GM19463 (cell line): Measurements from ENCODE around the gene FRS2.

Experiments used
- ATAC-seq: cut with Tn5 transposase; IDR thresholded peaks from one replicate; pipeline ENCODE4 v1.9.1; 2021; ENCODE audit warnings: mild to moderate bottlenecking, moderate library complexity; ENCODE audit not compliant: unreplicated experiment

Gene FRS2

GRCh38 chr12:69459477-69459876, 10.7 kb upstream of the FRS2 start:
- no peak for ATAC-seq

GRCh38 chr12:69464428-69464827, 5.8 kb upstream of the FRS2 start:
- ATAC-seq = no peak

DNA sequence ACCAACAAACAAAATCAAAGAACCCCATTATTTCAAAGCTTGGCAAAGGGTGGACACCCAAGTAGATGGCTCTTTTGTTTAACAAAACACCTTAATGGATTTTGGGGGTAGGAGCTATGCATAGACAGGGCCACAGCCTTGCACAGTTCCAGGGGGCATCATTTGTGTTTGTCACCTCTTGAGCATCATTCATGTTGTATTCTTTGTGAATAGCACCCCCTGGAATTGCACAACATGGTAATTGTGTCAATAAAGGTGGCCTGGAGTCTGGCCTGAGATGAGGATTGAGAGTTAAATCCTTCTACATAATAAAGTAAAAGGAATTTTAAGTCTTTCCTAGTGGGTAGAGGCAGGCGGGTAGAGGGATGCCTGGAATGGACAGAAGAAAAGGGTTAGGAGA, 3.3 kb upstream of the FRS2 start:
- ATAC-seq = no peak

- ATAC-seq = no peak
Measured at GRCh38 chr12:69467366-69467765, 2.8 kb upstream of the FRS2 start.

DNA sequence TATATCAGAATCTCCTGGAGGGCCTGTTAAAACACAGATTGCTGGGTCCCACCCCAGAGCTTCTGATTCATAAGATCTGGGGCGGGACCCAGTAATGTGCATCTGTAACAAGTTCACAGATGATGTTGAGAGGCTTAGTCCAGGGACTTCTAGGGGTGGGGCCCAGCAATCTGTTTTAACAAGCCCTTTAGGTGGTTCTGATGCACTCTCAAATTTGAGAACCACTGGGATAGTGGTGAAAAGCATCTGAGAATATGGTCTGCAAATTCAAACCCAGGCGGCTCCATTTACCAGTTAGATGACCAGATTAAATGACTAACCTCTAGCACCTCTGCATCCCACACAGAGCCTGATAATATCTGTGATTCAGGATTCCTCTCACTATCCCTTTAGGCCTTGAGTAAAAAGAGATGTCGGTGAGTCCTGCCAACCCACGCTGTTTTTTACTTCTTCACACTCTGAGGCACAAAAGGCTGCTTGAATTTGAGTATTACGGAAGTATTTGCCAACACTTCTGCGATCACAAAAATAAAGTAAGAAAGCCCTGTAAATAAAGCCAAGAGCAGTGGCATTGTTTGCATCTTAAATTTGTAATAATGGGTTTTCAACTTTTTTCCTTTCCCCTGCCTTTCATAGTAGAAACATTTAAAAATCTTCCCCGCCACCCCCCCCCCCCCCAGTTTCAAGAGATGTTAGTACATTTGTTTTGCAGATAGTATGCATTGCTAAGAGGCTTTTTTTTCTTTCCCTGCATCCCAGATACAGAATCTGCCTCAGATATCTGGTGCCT, 1.8 kb upstream of the FRS2 start:
- no peak for ATAC-seq

DNA sequence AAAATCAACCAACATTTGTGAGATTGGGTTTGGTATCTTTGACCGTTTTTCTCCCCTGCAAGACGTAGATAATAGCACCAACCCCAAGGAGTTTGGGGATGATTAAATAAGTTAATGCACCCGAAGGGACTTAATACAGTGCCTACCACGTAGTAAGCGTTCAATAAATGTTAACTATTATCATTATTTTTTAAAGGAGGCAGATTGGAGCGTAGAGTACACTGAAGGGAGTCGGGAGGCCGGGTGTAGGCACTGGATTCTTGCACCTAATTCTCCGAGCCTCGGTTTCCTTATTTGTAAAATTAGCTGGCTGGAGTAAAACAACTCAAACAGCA, 367 bp upstream of the FRS2 start:
- ATAC-seq = no peak

GRCh38 chr12:69471076-69471430, 865 bp downstream of the FRS2 start:
- ATAC-seq = no peak

GRCh38 chr12:69471667-69472385, 1.6 kb downstream of the FRS2 start:
- no peak for ATAC-seq

GRCh38 chr12:69473262-69473661, 3.1 kb downstream of the FRS2 start:
- no peak for ATAC-seq

DNA sequence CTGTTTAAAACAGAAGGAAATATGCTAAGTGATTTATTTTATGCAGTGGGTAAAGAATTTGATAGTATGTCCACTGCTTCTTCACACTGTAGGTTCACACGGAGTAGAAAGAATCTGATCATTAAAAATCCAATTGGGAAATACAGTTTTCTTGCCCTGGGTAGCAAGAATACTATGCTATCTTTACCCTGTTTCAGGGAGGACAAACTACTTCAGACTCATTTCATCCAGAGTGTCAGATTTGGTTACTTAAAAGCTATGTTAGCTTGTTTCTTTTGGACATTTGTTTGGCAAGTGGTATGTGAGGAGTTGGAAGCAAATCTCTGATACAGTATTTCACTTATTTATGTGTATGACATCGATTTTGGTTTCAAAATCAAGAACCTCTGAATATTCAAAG, 4.3 kb downstream of the FRS2 start:
- no peak for ATAC-seq

GRCh38 chr12:69475237-69475975, 5.2 kb downstream of the FRS2 start:
- ATAC-seq = no peak

DNA sequence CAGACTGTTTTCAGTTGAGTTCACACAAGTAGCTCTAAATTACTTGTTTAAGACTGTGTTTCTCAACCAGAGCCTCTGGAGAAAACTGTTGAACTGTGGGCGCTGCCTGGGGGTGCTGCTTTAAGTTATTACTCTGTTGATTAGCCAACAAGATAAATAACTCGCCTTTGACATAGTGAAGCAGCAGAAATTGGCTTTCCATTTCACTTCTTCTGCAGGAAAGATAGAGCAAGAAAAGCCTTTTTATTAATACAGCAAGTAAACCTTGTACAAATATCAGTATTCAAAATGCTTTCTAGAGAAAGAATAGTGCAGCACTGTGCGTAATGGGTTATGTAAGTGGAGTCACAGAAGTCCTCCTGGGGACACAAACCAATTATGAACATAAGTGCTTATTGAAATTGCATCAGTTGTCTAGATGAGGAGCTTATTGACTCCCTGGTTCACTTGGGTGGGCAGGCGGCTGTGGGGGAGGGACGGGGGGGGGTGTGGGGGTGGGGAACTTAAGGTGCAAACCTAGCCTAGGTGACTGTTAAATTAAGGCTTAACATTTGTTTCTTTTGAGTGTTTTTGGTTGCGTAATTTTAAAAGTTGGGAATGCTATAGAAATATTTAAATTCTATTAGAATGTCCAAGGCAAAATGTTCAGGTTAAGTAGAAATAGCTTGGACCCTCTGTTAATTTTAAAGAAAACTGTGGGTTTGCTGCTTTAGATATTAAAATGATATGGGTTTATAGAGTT, 6.3 kb downstream of the FRS2 start:
- no peak for ATAC-seq

DNA sequence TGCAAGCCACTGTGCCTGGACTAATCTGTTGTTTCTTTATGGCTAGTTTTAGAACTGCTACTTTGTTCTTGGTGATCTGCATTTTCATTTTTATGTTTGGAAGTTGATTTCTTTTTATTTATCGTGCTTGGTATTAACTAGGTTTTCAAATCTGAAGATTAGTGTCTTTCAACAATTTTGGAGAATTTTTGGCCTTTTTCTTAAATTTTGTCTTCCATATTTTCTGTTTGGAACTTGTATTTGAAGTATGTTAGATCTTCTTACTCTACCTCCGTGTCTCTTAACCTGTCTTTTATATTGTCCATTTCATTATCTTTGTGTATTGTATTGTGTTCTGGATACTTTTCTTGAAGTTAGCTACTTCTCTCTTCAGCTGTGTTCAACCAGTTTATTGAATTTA, 9.5 kb downstream of the FRS2 start:
- ATAC-seq = no peak

DNA sequence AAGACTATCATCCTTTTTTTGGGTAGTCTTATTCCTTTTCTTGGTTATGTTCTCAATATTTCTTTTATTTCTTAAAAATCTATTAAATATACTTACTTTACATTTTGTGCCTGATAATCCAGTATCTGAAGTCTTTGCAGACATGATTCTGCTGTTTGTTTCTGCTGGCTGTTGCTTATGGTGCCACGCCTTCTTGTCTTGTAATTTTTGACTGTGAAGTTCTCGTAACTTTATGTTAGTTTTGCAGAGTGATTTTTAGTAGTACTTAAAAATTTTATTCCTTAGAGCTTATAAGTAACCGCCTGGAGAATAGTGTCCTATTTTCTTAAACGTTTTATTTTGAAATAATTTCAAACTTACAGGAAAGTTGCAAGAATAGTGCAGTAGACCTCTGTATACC, 10.5 kb downstream of the FRS2 start:
- ATAC-seq = no peak

- ATAC-seq = no peak
Measured at GRCh38 chr12:69481133-69481532, 10.9 kb downstream of the FRS2 start.

DNA sequence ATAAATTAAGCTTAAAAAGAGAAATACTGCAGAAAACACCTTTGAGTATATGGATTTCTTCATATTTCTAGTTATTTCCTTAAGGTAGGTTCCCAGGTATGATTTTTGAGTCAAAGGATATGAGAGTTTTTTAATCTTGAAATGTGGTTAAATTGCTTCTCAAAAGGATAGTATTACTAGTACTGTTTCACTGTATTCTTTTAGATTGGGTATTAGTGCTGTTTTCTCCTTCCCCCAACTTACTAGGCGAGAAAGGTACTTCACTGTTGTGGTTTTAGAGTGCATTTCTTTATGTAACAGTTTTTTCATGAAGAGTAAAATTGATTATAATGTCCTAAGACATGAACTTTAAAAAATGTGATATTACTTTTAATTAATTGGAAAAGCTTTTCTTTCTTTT, 13.5 kb downstream of the FRS2 start:
- ATAC-seq = no peak

DNA sequence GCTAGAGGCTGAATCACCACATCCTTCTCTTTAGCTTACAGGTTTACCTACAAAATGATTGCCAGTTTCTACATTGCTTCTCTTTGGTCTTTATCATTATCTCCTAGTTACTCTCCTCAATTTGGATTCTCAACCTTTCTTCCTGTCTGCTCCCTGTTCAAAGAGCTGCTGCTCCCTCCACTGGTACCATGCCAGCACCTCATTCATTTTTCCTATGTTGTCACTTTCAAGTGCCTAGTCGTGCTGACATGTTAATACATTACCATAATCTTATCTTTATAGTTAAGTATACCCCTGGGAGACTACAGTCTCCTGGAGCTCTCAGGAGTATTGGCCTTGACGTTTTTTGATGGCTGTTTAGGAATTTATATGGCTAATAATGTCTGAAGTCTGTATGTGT, 14.2 kb downstream of the FRS2 start:
- no peak for ATAC-seq

DNA sequence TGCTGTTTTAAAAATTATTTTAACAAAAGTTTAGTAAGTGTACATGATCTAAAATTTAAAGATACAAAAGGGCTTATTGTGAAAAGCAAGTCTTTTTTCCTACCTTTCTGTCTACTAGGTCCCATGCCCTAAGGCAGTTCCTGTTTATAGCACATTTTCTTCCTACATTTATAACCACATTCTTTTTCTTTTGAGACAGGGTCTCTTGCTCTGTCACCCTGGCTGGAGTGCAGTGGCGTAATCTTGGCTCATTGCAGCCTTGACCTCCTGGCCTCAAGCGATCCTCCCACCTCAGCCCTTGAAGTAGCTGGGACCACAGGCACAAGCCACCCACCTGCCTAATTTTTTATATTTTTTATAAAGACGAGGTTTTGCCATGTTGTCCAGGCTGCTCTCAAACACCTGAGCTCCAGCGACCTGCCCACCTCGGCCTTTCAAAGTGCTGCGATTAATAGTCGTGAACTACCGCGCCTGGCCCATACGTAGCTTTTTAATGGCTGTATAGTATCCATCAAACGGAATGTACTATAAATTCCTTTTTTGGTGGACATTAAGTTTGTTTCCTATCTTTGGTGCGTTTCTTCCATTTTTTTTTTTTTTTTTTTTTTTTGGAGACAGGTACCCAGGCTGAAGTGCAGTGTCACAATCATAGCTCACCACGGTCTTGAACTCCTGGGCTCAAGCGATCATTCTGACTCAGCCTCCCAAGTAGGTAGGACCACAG, 20.9 kb downstream of the FRS2 start:
- no peak for ATAC-seq

- ATAC-seq = no peak
Measured at GRCh38 chr12:69492739-69493138, 22.6 kb downstream of the FRS2 start.

DNA sequence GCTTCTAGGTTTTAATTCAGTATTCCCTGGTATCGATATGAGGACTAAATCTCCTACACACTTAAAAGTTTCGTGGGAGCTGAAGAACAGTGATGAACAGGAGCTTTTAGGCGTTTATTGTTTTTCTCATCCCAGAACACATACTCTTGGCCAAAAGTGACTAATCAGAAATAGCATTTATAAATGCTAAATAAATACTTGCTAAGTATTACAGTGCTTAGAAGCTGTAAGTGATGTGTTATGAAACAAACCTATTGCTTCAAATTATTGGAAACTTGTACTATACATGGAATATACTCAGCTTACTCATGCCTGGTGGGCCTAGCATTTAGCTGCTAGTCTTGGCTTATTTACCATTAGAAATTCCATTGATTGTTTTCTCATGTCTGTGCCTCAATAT, 24.9 kb downstream of the FRS2 start:
- no peak for ATAC-seq
